Cerebellar nuclear complex (tissue), 1 donor: ENCODE measurements around the gene SLAMF6.
"Not testable (repeated sequence)": the region's sequence is repeated elsewhere in the genome, so short reads cannot be mapped to it uniquely, and the experiment has no call there.

ENCODE experiments used
- DNase-seq, 2 experiments: peaks; one replicate each; lab custom pipeline; 2025; lab: John Stamatoyannopoulos, UW

SLAMF6 gene

GRCh38 chr1:160542303-160542945 is 19.4 kb upstream of the SLAMF6 start:
- no peak for DNase-seq

DNA sequence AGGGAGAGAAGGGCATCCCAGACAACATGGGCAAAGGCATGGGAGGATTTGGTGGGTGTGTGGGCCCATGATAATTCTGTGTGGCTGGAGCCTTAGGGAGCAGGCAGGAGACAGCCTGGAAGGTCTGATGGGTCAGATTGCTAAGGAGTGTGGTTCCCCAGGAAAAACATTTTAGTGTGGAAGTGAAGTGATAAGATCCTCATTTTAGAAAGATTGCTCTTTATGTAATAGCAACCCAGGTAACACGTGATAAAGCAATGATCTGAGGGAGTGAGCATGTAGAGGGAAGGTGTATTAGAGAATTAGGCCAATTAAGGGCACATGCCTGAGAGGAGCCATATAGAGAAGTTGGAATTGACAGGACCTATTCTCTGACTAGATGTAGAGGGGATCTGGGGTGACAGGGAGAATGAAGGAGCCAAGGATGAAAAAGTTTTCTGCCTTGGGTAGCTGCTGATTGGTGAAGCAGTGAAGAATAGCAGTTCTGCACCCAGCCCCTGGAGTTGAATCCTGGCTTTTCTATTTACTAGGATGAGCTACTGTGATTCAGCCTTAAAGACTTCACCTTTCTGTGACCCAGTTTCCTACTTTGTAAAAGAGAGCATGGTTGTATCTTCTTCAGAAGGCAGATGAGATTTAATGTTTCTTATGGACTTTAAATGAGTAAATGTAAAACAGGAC is 18.7 kb upstream of the SLAMF6 start:
- no peak for DNase-seq

DNA sequence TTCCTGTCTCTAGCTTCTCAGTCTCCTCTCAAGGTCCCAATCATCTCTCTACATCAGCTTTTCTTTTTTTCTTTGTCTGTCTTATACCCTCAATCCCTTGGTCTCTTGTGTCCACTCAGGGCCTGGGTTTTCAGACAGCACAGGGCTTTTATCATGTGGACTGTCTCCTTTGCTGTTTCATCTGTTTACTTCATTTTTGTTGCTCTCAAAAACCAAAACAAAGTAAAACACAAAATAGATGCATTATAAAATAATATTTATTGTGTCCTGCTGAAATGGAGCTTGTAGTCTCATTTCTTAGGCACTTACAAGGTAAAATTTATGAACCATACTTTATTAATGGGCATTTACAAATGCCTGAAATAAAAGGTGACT is 17.8 kb upstream of the SLAMF6 start:
- DNase-seq: no peak

DNA sequence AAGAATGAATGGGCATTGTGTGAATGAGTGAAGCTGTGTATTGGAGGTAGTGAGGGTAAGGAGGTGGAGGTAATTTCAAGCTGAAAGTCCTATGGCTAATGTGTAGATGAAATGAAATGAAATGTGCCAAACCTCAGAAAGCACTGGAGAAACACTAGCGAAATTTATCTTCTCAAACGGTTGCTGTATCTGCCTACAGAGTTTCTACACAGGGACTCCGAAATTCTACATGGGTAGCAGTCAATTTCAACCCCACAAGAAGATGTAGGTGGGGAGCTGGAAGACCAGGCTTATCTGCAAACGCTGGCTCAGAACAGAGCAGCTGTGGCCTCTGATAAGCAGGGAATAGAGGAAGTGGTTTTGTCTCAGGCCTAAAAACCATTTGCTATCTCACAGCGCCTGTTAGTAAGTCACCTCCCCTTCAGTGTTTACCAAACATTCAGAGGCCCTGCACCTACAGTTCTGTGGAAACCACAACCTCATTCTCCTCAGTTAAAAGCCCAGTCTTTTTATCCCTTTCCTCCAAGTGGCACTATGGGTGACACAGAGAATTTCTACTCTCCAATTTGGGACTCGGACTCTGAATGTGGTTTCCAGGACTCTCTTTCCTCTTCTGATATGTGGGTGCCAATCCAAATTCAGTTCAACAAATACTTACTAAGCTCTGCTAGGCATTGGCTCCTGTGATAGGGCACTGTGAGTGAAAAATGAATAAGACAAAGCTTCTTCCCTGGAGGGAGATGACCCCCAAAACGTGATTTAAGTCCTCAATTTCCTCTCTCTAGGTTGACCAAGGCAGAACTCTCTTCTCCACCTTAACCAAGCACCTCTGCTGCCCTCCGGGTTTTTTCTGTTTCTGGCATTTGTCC is 17.2 kb upstream of the SLAMF6 start:
- no peak for DNase-seq

DNA sequence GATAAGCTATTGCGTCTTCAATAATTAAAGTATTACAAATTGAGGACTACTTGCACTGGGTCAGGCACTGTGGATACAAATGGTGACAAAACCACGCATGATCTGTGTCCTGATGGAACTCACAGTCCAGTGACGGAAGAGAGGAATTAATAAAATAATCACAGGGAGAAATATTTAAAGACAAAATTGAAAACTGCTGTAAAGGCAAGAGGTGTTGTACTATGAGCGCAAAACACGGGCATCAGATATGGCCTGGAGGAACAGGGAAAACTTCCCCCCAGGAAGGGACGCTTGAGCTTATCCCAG is 16.6 kb upstream of the SLAMF6 start:
- DNase-seq: no peak

DNA sequence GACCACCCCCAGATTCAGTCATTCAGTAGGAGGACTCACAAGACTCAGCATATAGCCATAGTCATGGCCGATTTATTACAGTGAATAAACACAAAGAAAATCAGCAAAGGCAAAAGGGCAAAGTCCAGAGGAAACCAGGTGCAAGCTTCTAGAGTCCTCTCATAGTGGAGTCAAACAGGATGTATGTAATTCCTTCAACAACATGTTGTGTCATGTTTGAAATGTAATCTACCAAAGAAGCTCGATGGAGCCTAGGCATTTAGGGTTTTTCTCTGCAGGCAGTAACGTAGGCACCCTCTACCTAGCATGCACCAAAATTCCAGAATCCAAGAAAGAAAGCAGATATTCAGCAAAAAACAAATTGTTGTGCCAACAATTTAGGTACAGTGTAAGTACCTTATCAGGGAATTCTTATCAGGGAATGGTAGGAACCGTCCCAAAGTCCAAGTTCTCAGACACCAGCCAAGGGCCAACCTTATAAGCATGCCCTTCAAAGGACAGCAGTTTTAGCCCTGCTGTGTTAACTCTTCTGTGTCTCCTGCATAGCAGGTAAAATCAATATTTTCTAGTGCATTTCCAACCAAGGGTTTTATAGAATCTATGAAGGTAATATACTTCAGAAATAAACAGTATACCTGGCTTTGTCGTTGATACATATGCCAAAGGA is 16.1 kb upstream of the SLAMF6 start:
- DNase-seq: no peak

GRCh38 chr1:160537714-160538665 is 14.9 kb upstream of the SLAMF6 start:
- DNase-seq: no peak

GRCh38 chr1:160534823-160535605 is 12.0 kb upstream of the SLAMF6 start:
- DNase-seq: no peak

DNA sequence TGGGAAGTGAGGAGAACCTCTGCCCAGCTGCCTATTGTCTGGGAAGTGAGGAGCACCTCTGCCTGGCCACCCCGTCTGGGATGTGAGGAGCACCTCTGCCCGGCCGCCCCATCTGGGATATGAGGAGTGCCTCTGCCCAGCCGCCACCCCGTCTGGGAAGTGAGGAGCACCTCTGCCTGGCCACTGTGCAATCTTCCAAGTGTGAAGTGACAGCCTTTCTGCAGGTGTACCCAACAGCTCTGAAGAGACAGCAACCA is 9.4 kb upstream of the SLAMF6 start:
- not testable (repeated sequence) for DNase-seq

- DNase-seq: not testable (repeated sequence)
Measured at GRCh38 chr1:160531809-160532556, 8.9 kb upstream of the SLAMF6 start.

GRCh38 chr1:160529401-160529952 is 6.4 kb upstream of the SLAMF6 start:
- not testable (repeated sequence) for DNase-seq

- DNase-seq: not testable (repeated sequence)
Measured at GRCh38 chr1:160523789-160524188, 734 bp upstream of the SLAMF6 start.

DNA sequence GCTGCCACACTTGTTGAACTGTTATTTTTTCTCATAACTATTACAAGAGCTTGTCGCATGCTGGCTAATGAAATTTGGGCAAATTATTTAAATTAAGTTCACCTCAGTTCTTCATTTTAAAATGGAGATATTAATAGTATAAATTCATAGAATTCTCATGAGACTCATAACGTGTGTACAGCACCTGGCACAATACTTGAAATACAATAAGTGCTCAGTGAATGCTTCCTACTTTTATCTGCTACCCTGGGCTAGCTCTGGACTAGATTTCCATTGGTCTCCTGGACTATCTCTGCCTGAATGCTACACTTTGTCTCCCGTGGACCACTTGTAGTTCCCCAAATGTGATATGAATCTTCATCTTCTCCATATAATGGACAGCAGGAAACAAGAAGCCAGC is 919 bp downstream of the SLAMF6 start:
- DNase-seq: no peak

GRCh38 chr1:160521554-160521953 is 1.5 kb downstream of the SLAMF6 start:
- no peak for DNase-seq

- DNase-seq: no peak
Measured at GRCh38 chr1:160520999-160521398, 2.1 kb downstream of the SLAMF6 start.

DNA sequence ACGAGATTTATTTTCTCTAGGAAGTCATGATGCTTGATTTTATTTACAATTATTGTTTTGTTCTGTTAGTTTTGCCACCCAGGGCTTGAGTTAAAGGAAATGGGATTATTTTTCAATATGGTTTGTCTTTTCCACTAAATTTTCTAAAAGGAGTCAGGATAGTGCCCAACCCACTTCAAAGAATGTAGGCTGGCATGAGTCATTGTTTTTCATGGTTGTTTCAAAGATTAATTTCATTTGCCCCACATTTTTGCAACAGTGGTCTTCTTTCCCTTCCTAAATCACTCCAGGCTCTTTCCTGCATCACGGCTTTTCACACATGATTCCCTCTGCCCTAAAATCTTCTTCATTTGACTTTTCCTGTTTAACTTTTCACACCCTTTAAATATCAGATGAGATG is 2.5 kb downstream of the SLAMF6 start:
- no peak for DNase-seq

DNA sequence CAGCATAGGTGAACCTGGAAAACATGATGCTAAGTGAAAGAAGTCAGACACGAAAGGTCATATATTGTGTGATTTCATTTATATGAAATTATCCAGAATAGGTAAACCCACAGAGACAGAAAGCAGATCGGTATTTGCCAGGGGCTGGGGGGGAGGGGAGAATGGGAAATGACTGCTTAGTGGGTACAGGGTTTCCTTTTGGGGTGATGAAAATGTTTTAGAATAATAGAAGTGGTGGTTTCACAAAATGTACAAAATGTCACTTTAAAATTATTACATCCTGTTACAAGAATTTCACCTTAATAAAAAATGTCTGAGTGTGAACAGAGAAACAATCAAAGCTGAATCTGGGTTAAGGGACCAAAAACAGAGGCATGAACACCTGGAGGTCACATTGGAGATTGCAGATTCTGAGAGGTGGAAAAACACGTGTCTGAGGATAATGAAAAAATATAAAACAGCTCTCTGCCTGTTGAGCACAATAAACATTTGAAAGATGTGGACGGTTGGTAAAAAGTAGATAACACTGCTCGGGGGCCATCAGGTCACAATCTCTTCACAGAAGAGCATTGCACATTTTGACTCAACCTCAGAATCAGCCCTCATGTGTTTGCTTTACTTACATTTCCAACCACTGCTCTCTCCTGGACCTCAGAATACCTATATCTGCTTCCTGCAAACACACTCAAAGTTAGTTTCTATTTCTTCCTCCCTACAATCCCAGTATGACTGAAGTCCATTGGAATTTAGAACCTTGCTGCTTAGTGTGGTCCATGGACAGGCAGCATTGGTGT is 3.2 kb downstream of the SLAMF6 start:
- DNase-seq: no peak

DNA sequence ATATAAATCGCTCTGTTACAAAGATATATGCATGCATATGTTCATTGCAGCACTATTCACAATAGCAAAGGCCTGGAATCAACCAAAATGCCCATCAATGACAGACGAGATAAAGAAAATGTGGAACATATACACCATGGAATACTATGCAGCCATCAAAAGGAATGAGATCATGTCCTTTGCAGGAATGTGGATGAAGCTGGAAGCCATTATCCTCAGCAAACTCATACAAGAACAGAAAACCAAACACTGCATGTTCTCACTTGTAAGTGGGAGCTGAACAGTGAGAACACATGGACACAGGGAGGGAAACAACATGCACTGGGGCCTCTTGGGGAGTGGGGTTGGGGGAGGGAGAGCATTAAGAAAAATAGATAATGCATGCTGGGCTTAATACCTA is 5.5 kb downstream of the SLAMF6 start:
- DNase-seq: not testable (repeated sequence)

DNA sequence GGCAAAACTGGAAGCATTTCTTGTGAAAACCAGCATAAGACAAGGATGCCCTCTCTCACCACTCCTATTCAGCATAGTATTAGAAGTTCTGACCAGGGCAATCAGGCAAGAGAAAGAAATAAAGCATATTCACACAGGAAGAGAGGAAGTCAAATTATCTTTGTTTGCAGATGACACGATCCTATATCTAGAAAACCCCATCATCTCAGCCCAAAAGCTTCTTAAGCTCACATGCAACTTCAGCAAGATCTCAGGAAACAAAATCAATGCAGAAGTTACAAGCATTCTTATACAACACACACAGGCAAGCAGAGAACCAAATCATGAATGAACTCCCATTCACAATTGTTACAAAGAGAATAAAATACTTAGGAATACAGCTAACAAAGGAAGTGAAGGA is 7.1 kb downstream of the SLAMF6 start:
- DNase-seq: not testable (repeated sequence)
